CD4-positive, alpha-beta T cell treated with Interleukin-15 for 4 hours (primary cell): ENCODE results near the gene HGD.
"Not testable (repeated sequence)": the region's sequence is repeated elsewhere in the genome, so short reads cannot be mapped to it uniquely, and the experiment has no call there.

Experiments
- DNase-seq: peaks from one replicate; pipeline ENCODE4 v3.0.0-alpha.2; 2020; ENCODE audit warnings: low spot score

HGD gene

GRCh38 chr3:120637851-120638559 lies 44.0 kb downstream of the HGD start:
- DNase-seq = no peak

GRCh38 chr3:120636795-120637401 lies 45.1 kb downstream of the HGD start:
- DNase-seq = no peak

GRCh38 chr3:120634539-120634938 lies 47.5 kb downstream of the HGD start:
- DNase-seq = no peak

- no peak for DNase-seq
Measured at GRCh38 chr3:120625159-120625586, 56.9 kb downstream of the HGD start.

- no peak for DNase-seq
Measured at GRCh38 chr3:120623727-120624093, 58.3 kb downstream of the HGD start.

GRCh38 chr3:120622870-120623726 lies 58.9 kb downstream of the HGD start:
- DNase-seq = no peak

GRCh38 chr3:120622457-120622856 lies 59.6 kb downstream of the HGD start:
- no peak for DNase-seq

- not testable (repeated sequence) for DNase-seq
Measured at GRCh38 chr3:120616745-120617144, 65.3 kb downstream of the HGD start.

- DNase-seq = no peak
Measured at GRCh38 chr3:120615847-120616609, 66.0 kb downstream of the HGD start.

GRCh38 chr3:120614765-120615164 lies 67.3 kb downstream of the HGD start:
- DNase-seq = no peak

GRCh38 chr3:120608506-120608905 lies 73.5 kb downstream of the HGD start:
- DNase-seq = no peak

GRCh38 chr3:120604784-120605183 lies 77.3 kb downstream of the HGD start:
- DNase-seq = no peak

- DNase-seq = no peak
Measured at GRCh38 chr3:120604382-120604781, 77.7 kb downstream of the HGD start.

- no peak for DNase-seq
Measured at GRCh38 chr3:120602682-120603081, 79.4 kb downstream of the HGD start.

GRCh38 chr3:120601554-120601953 lies 80.5 kb downstream of the HGD start:
- no peak for DNase-seq

- no peak for DNase-seq
Measured at GRCh38 chr3:120599211-120599610, 82.8 kb downstream of the HGD start.

GRCh38 chr3:120597445-120598049 lies 84.5 kb downstream of the HGD start:
- no peak for DNase-seq

- no peak for DNase-seq
Measured at GRCh38 chr3:120596853-120597223, 85.2 kb downstream of the HGD start.

GRCh38 chr3:120596116-120596852 lies 85.8 kb downstream of the HGD start, which contains the start of gene NDUFB4:
TSS of gene NDUFB4 (plus strand) at chr3:120596336. CDS start at chr3:120596360, 24 bp downstream.
- DNase-seq = peak; percentile 97

GRCh38 chr3:120595788-120596115 lies 86.3 kb downstream of the HGD start:
- no peak for DNase-seq

GRCh38 chr3:120587332-120587975 lies 94.6 kb downstream of the HGD start:
- no peak for DNase-seq
